ENCODE results near the gene DAZAP2.

The DAZAP2 gene

GRCh38 chr12:51234530-51234929, 4.1 kb upstream of the DAZAP2 start:
- DNase-seq (ENCODE audit: extremely low spot score), result no peak
- ChIA-PET POLR2A (no interaction called here), CTCF (no interaction called here)
- TF ChIP-seq FOXK2 (IDR thresholded peaks at IDR 0.05) (no peak), LEF1 (IDR thresholded peaks at IDR 0.05; ENCODE audit: borderline replicate concordance) (no peak), SUZ12 (IDR thresholded peaks at IDR 0.05) (no peak), ARNT (IDR thresholded peaks at IDR 0.05) (no peak), CTBP1 (IDR thresholded peaks at IDR 0.05; ENCODE audit: borderline replicate concordance) (no peak), HDGF (IDR thresholded peaks at IDR 0.05; ENCODE audit: borderline replicate concordance) (no peak), FOXA1 (IDR thresholded peaks at IDR 0.05) (no peak)

DNA sequence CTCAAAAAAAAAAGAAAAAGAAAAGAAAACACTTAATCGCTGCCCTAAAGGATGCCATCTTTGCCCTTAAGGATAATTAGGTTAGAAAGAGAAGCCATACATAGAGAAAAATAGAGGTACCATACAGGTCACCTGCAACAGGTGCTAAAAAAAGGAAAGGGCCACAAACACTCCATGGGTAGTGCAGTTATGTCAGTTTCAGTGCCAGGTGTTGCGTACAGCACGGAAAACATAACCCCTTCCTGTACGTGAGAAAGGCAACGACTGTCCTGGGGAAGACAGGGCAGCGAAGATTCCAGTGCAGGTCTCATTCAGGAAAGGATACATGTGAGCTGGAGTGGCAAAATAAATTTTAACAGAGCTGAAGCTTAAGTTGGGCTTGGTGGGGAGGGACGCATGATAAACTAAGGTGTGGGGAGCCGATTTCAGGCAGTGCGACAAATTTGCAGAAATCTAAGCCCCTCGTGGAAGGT, 553 bp upstream of the DAZAP2 start:
- DNase-seq (ENCODE audit: extremely low spot score), result no peak
- POLR2A ChIA-PET, result interaction anchor here (0.8 to 2.3 kb wide), 13 partner anchors 9 to 473 kb away, joined by 3 to 21 read pairs (median 4); partner anchors contain the start of genes CSRNP2, LETMD1, POU6F1 and SMAGP
- TF ChIP-seq ELF4 (IDR thresholded peaks at IDR 0.05) (no peak), HDGF (IDR thresholded peaks at IDR 0.05; ENCODE audit: borderline replicate concordance) (no peak), FOXM1 (IDR thresholded peaks at IDR 0.05; ENCODE audit: borderline replicate concordance) (no peak), L3MBTL2 (conservative IDR thresholded peaks at IDR 0.05) (no peak), LEF1 (IDR thresholded peaks at IDR 0.05; ENCODE audit: borderline replicate concordance) (no peak), ARNT (IDR thresholded peaks at IDR 0.05) (no peak), BHLHE40 (IDR thresholded peaks at IDR 0.05; ENCODE audit: borderline replicate concordance) (no peak), FOXA1 (IDR thresholded peaks at IDR 0.05) (no peak), CTBP1 (IDR thresholded peaks at IDR 0.05; ENCODE audit: borderline replicate concordance) (no peak)
- CTCF ChIA-PET, result interaction anchor here (0.9 kb wide), 1 partner anchor 15 kb away, joined by 3 read pairs; no protein-coding TSS in a partner anchor

- no peak for DNase-seq (ENCODE audit: extremely low spot score)
- TF ChIP-seq TARDBP (IDR thresholded peaks at IDR 0.05) (no peak), CTBP1 (IDR thresholded peaks at IDR 0.05; ENCODE audit: borderline replicate concordance) (no peak), ELF4 (IDR thresholded peaks at IDR 0.05) (no peak), FOXA1 (IDR thresholded peaks at IDR 0.05) (no peak), ARNT (IDR thresholded peaks at IDR 0.05) (no peak)
- TF ChIP-seq, protein P1, sequence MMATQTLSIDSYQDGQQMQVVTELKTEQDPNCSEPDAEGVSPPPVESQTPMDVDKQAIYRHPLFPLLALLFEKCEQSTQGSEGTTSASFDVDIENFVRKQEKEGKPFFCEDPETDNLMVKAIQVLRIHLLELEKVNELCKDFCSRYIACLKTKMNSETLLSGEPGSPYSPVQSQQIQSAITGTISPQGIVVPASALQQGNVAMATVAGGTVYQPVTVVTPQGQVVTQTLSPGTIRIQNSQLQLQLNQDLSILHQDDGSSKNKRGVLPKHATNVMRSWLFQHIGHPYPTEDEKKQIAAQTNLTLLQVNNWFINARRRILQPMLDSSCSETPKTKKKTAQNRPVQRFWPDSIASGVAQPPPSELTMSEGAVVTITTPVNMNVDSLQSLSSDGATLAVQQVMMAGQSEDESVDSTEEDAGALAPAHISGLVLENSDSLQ (IDR thresholded peaks at IDR 0.05), result no peak
- ChIA-PET POLR2A (no interaction called here), CTCF (no interaction called here)
These were observed 2.3 kb downstream of the DAZAP2 start for GRCh38 chr12:51240971-51241370.

DNA sequence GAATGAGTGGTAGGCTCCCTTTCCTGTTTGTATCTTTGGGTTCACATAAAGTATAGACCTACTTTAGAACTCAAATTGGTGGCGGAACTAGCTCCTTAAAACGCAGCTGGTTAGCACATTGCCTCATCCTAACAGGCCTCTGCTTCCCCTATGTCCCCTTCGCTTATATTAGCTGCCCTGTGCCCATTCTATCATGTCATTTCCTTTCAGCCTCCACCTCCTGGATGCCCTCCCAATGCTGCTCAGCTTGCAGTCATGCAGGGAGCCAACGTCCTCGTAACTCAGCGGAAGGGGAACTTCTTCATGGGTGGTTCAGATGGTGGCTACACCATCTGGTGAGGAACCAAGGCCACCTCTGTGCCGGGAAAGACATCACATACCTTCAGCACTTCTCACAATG, 3.5 kb downstream of the DAZAP2 start:
- POLR2A ChIA-PET, result interaction anchor here (1.0 kb wide), 1 partner anchor 26 kb away, joined by 3 read pairs; no protein-coding TSS in a partner anchor
- no peak for DNase-seq (ENCODE audit: extremely low spot score)
- CTCF ChIA-PET, result no interaction called here
- TF ChIP-seq ELF4 (IDR thresholded peaks at IDR 0.05) (no peak), L3MBTL2 (conservative IDR thresholded peaks at IDR 0.05) (no peak), TARDBP (IDR thresholded peaks at IDR 0.05) (no peak), BHLHE40 (IDR thresholded peaks at IDR 0.05; ENCODE audit: borderline replicate concordance) (no peak), HDGF (IDR thresholded peaks at IDR 0.05; ENCODE audit: borderline replicate concordance) (no peak), FOXK2 (IDR thresholded peaks at IDR 0.05) (no peak), NFRKB (IDR thresholded peaks at IDR 0.05) (no peak), ZNF384 (IDR thresholded peaks at IDR 0.05) (no peak), LEF1 (IDR thresholded peaks at IDR 0.05; ENCODE audit: borderline replicate concordance) (no peak)
- TF ChIP-seq, protein P1 (IDR thresholded peaks at IDR 0.05), result no peak

GRCh38 chr12:51242876-51243275, 4.2 kb downstream of the DAZAP2 start:
- CTCF ChIA-PET, result no interaction called here
- DNase-seq (ENCODE audit: extremely low spot score), result no peak
- POLR2A ChIA-PET, result no interaction called here
- TF ChIP-seq L3MBTL2 (conservative IDR thresholded peaks at IDR 0.05), result no peak
- TF ChIP-seq SP1 (IDR thresholded peaks at IDR 0.05), result no peak
- TF ChIP-seq ARNT (IDR thresholded peaks at IDR 0.05), result no peak
- TF ChIP-seq HDGF (IDR thresholded peaks at IDR 0.05; ENCODE audit: borderline replicate concordance), result no peak
- TF ChIP-seq, protein P1 (IDR thresholded peaks at IDR 0.05), result no peak
- no peak for TF ChIP-seq LEF1 (IDR thresholded peaks at IDR 0.05; ENCODE audit: borderline replicate concordance)

- TF ChIP-seq LEF1 (IDR thresholded peaks at IDR 0.05; ENCODE audit: borderline replicate concordance) (no peak), ARNT (IDR thresholded peaks at IDR 0.05) (no peak), CTBP1 (IDR thresholded peaks at IDR 0.05; ENCODE audit: borderline replicate concordance) (no peak), NFRKB (IDR thresholded peaks at IDR 0.05) (no peak), SUZ12 (IDR thresholded peaks at IDR 0.05) (no peak), FOXM1 (IDR thresholded peaks at IDR 0.05; ENCODE audit: borderline replicate concordance) (no peak), L3MBTL2 (conservative IDR thresholded peaks at IDR 0.05) (no peak), TARDBP (IDR thresholded peaks at IDR 0.05) (no peak), FOXK2 (IDR thresholded peaks at IDR 0.05) (no peak), ZNF384 (IDR thresholded peaks at IDR 0.05) (no peak), HDGF (IDR thresholded peaks at IDR 0.05; ENCODE audit: borderline replicate concordance) (no peak), ELF4 (IDR thresholded peaks at IDR 0.05) (no peak), BHLHE40 (IDR thresholded peaks at IDR 0.05; ENCODE audit: borderline replicate concordance) (no peak), SP1 (IDR thresholded peaks at IDR 0.05) (no peak), FOXA1 (IDR thresholded peaks at IDR 0.05) (no peak)
- ChIA-PET POLR2A (no interaction called here), CTCF (interaction anchor here (0.6 kb wide), 1 partner anchor 349 kb away, joined by 3 read pairs; no protein-coding TSS in a partner anchor)
- no peak for DNase-seq (ENCODE audit: extremely low spot score)
These were observed 5.6 kb downstream of the DAZAP2 start for GRCh38 chr12:51244269-51244668.

All from HEK293T (cell line).